WTC11 (cell line): ENCODE results near the gene PDIA6. TPM values are rescaled to one million over a fixed set of nuclear protein-coding genes. Genes with fewer than 3 reads are reported as not detected.

Experiments used
- ATAC-seq: fragments of 200-7000 bp; cut with Tn5 transposase; 2 replicates; pipeline ENCODE4 v1.10.0; 2021; ENCODE audit warnings: mild to moderate bottlenecking, moderate library complexity
- CTCF ChIA-PET: fragments of 300-600 bp; sonication (Branson Sonifier 250); formaldehyde crosslinking; loops from one replicate; lab custom pipeline; 2021; ENCODE audit warnings: antibody characterized with exemption; lab: Charles Lee
- POLR2A ChIA-PET: fragments of 350-600 bp; sonication (Branson Sonifier 250); formaldehyde crosslinking; loops from one replicate; lab custom pipeline; 2021; ENCODE audit warnings: antibody characterized with exemption; lab: Charles Lee
- DNase-seq: peaks from one replicate; pipeline ENCODE4 v3.0.0; 2021; ENCODE audit warnings: low spot score
- H3K27ac Mint-ChIP-seq: 2 replicates; pipeline ENCODE4 v1.8.0; 2021; ENCODE audit warnings: mixed read lengths
- H3K27me3 Mint-ChIP-seq: 2 replicates; pipeline ENCODE4 v1.8.0; 2021; ENCODE audit warnings: low read depth, mild to moderate bottlenecking, moderate library complexity, mixed read lengths
- H3K36me3 Mint-ChIP-seq: 2 replicates; pipeline ENCODE4 v1.8.0; 2021; ENCODE audit warnings: mixed read lengths
- H3K4me1 Mint-ChIP-seq: 2 replicates; pipeline ENCODE4 v1.8.0; 2022; ENCODE audit warnings: mixed read lengths
- H3K4me3 Mint-ChIP-seq: 2 replicates; pipeline ENCODE4 v1.8.0; 2021; ENCODE audit warnings: mild to moderate bottlenecking, moderate library complexity, mixed read lengths
- H3K9me3 Mint-ChIP-seq: 2 replicates; pipeline ENCODE4 v1.8.0; 2021; ENCODE audit warnings: mixed read lengths
- ATF1 ChIP-seq: sonication (generic); formaldehyde crosslinking; IDR thresholded peaks from 2 replicates; pipeline ENCODE4 v1.8.1; 2023; ENCODE audit warnings: mild to moderate bottlenecking, moderate library complexity, missing genetic modification reagents
- ATF3 ChIP-seq: sonication (generic); formaldehyde crosslinking; conservative IDR thresholded peaks from 2 replicates; pipeline ENCODE4 v1.8.1; 2022; ENCODE audit warnings: mild to moderate bottlenecking, missing genetic modification reagents
- FOXK1 ChIP-seq: sonication (generic); formaldehyde crosslinking; IDR thresholded peaks from 2 replicates; pipeline ENCODE4 v1.8.0; 2022; ENCODE audit warnings: mild to moderate bottlenecking, moderate library complexity, missing genetic modification reagents
- FOXP1 ChIP-seq: sonication (generic); formaldehyde crosslinking; IDR thresholded peaks from 2 replicates; pipeline ENCODE4 v1.8.0; 2022; ENCODE audit warnings: missing genetic modification reagents, mild to moderate bottlenecking, moderate library complexity, borderline replicate concordance
- FOXP4 ChIP-seq: sonication (generic); formaldehyde crosslinking; IDR thresholded peaks from 2 replicates; pipeline ENCODE4 v1.8.0; 2022; ENCODE audit warnings: mild to moderate bottlenecking, missing genetic modification reagents
- KAT7 ChIP-seq: sonication (generic); formaldehyde crosslinking; IDR thresholded peaks from 2 replicates; pipeline ENCODE4 v1.8.1; 2023; ENCODE audit warnings: missing genetic modification reagents, mild to moderate bottlenecking, borderline replicate concordance
- RORB ChIP-seq: fragments of 250-450 bp; sonication (Bioruptor Pico); IDR thresholded peaks from 2 replicates; pipeline ENCODE4 v1.9.0; 2021; ENCODE audit warnings: mild to moderate bottlenecking
- SMAD4 ChIP-seq: sonication (generic); formaldehyde crosslinking; IDR thresholded peaks from 2 replicates; pipeline ENCODE4 v1.8.0; 2022; ENCODE audit warnings: mild to moderate bottlenecking, missing genetic modification reagents
- SOX15 ChIP-seq: fragments of 250-450 bp; sonication (Bioruptor Pico); IDR thresholded peaks from 2 replicates; pipeline ENCODE4 v1.9.0; 2021; ENCODE audit warnings: mild to moderate bottlenecking
- ZMAT4 ChIP-seq: fragments of 250-450 bp; sonication (Bioruptor Pico); IDR thresholded peaks from 2 replicates; pipeline ENCODE4 v1.9.0; 2021; ENCODE audit warnings: mild to moderate bottlenecking
- ZNF425 ChIP-seq: fragments of 250-450 bp; sonication (Bioruptor Pico); conservative IDR thresholded peaks from 2 replicates; pipeline ENCODE4 v1.9.0; 2021; ENCODE audit warnings: mild to moderate bottlenecking
- total RNA-seq: library from RNA; stranded (reverse); gene quantifications from 3 replicates; pipeline ENCODE4 v1.2.3, GENCODE V29; 2021
- TF ChIP-seq, protein P1 (sequence below): sonication (generic); formaldehyde crosslinking; IDR thresholded peaks from 2 replicates; pipeline ENCODE4 v1.8.1; 2023; ENCODE audit warnings: mild to moderate bottlenecking, moderate library complexity, missing genetic modification reagents
- TF ChIP-seq, protein P2 (sequence below): sonication (generic); formaldehyde crosslinking; IDR thresholded peaks from 2 replicates; pipeline ENCODE4 v1.8.1; 2022; ENCODE audit warnings: mild to moderate bottlenecking, missing genetic modification reagents, moderate library complexity, borderline replicate concordance
- TF ChIP-seq, protein P3 (sequence below): sonication (generic); formaldehyde crosslinking; conservative IDR thresholded peaks from 2 replicates; pipeline ENCODE4 v1.8.1; 2023; ENCODE audit warnings: mild to moderate bottlenecking, low read depth, missing genetic modification reagents, moderate library complexity
- TF ChIP-seq, protein P4 (sequence below): sonication (generic); formaldehyde crosslinking; IDR thresholded peaks from 2 replicates; pipeline ENCODE4 v1.8.1; 2022; ENCODE audit warnings: low read depth, mild to moderate bottlenecking, moderate library complexity, missing genetic modification reagents, borderline replicate concordance
- TF ChIP-seq, protein P5 (sequence below): sonication (generic); formaldehyde crosslinking; IDR thresholded peaks from 2 replicates; pipeline ENCODE4 v1.8.0; 2023; ENCODE audit warnings: mild to moderate bottlenecking, missing genetic modification reagents

PDIA6 gene
- total RNA-seq, 1 experiment from 2014 or later, result 331 TPM

DNA sequence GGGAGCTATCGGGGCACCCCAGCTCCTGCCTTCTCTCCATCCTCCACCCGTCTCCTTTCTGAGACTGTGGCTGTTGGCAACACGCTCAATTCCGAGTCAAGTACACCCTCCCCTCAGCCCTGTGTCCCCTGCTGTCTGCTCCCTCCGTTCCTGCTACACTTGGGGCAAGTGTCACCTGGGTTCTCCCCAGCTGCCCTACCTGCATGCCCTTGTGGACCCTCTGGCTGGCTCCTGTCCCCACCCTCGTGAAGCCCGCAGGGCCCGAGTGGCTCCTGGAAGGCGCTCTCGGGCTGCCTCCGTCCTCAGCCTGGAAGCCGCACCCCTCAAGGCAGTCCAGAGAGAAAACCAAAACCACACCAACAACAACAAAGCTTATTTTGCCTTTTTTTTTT lies 33.9 kb downstream of the PDIA6 start (continued):
- TF ChIP-seq, protein P1, sequence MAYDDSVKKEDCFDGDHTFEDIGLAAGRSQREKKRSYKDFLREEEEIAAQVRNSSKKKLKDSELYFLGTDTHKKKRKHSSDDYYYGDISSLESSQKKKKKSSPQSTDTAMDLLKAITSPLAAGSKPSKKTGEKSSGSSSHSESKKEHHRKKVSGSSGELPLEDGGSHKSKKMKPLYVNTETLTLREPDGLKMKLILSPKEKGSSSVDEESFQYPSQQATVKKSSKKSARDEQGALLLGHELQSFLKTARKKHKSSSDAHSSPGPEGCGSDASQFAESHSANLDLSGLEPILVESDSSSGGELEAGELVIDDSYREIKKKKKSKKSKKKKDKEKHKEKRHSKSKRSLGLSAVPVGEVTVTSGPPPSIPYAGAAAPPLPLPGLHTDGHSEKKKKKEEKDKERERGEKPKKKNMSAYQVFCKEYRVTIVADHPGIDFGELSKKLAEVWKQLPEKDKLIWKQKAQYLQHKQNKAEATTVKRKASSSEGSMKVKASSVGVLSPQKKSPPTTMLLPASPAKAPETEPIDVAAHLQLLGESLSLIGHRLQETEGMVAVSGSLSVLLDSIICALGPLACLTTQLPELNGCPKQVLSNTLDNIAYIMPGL, result no peak
- TF ChIP-seq ATF1 (CRISPR knock-in tag), result no peak
- TF ChIP-seq, protein P2, sequence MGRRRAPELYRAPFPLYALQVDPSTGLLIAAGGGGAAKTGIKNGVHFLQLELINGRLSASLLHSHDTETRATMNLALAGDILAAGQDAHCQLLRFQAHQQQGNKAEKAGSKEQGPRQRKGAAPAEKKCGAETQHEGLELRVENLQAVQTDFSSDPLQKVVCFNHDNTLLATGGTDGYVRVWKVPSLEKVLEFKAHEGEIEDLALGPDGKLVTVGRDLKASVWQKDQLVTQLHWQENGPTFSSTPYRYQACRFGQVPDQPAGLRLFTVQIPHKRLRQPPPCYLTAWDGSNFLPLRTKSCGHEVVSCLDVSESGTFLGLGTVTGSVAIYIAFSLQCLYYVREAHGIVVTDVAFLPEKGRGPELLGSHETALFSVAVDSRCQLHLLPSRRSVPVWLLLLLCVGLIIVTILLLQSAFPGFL (CRISPR knock-in tag), result no peak

DNA sequence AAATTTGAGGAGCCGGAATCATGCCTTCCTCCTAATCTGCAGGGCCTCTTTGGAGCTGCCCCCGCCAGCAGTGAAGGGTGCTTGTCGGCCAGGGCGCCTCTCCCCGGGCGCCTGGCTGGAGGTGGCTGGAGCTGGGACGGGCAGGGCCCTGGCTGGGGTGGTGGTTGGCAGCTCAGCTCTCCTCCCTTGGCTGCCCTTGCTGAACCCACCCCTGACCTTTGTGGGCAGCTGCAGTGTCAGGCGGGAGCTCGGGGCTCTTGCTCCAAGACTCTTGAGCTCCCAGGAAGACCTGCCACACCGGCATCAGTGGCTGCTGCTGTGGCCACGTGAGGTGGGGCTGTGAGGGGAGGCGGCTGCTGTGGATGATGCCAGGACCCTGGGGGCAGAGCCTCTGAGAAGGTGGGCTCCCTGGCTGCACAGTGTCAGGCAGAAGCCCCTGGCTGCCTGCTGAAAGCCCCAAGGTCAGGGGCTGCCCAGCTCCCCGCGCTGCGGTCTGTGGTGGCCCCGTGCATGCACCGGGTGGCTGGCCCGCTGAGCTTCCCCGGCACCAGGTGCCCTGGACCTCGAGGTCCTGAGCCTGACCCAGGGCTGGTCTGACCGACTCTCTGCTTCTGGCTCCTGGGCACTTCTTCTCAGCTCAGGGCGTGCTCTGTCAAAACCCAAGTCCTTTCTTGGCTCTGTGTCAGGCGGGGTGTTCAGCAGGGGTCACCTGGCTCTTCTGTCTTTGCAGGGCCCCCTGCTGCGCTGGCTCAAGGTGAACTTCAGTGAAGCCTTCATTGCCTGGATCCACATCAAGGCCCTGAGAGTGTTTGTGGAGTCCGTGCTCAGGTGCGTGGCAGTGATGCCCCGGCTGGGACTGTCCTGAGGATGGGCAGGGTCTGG lies 34.5 kb downstream of the PDIA6 start:
- Mint-ChIP-seq H3K4me1 (peaks cover 5% of the 10 kb centered on the region; the same call in 1 of the 2 replicates), H3K36me3 (peaks cover 27% of the 10 kb centered on the region), H3K9me3 (no peaks in the 10 kb centered on the region), H3K27me3 (no peaks in the 10 kb centered on the region), H3K27ac (no peak overlapping the region), H3K4me3 (no peak overlapping the region)
- DNase-seq (no peak), ATAC-seq (no peak)
- ChIA-PET POLR2A (no interaction called here), CTCF (interaction anchor here (0.7 to 1.3 kb wide), 5 partner anchors 15 to 352 kb away, joined by 3 to 4 read pairs (median 3); partner anchors contain the start of gene ATP6V1C2)
- TF ChIP-seq ZNF425 (CRISPR knock-in tag), result no peak
- TF ChIP-seq ZMAT4 (CRISPR knock-in tag), result no peak
- TF ChIP-seq FOXP4 (CRISPR knock-in tag), result no peak
- TF ChIP-seq FOXP1, result no peak
- TF ChIP-seq FOXK1 (CRISPR knock-in tag), result no peak
- TF ChIP-seq, protein P1, result no peak; the same call in 1 of the 2 replicates
- TF ChIP-seq, protein P3, sequence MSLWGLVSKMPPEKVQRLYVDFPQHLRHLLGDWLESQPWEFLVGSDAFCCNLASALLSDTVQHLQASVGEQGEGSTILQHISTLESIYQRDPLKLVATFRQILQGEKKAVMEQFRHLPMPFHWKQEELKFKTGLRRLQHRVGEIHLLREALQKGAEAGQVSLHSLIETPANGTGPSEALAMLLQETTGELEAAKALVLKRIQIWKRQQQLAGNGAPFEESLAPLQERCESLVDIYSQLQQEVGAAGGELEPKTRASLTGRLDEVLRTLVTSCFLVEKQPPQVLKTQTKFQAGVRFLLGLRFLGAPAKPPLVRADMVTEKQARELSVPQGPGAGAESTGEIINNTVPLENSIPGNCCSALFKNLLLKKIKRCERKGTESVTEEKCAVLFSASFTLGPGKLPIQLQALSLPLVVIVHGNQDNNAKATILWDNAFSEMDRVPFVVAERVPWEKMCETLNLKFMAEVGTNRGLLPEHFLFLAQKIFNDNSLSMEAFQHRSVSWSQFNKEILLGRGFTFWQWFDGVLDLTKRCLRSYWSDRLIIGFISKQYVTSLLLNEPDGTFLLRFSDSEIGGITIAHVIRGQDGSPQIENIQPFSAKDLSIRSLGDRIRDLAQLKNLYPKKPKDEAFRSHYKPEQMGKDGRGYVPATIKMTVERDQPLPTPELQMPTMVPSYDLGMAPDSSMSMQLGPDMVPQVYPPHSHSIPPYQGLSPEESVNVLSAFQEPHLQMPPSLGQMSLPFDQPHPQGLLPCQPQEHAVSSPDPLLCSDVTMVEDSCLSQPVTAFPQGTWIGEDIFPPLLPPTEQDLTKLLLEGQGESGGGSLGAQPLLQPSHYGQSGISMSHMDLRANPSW (CRISPR knock-in tag), result no peak
- no peak for TF ChIP-seq SOX15
- TF ChIP-seq KAT7, result no peak
- no peak for TF ChIP-seq RORB (CRISPR knock-in tag)
- no peak for TF ChIP-seq SMAD4 (CRISPR knock-in tag)
- TF ChIP-seq ATF3 (CRISPR knock-in tag), result no peak
- TF ChIP-seq, protein P4, sequence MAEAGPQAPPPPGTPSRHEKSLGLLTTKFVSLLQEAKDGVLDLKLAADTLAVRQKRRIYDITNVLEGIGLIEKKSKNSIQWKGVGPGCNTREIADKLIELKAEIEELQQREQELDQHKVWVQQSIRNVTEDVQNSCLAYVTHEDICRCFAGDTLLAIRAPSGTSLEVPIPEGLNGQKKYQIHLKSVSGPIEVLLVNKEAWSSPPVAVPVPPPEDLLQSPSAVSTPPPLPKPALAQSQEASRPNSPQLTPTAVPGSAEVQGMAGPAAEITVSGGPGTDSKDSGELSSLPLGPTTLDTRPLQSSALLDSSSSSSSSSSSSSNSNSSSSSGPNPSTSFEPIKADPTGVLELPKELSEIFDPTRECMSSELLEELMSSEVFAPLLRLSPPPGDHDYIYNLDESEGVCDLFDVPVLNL, result no peak
- TF ChIP-seq, protein P5, sequence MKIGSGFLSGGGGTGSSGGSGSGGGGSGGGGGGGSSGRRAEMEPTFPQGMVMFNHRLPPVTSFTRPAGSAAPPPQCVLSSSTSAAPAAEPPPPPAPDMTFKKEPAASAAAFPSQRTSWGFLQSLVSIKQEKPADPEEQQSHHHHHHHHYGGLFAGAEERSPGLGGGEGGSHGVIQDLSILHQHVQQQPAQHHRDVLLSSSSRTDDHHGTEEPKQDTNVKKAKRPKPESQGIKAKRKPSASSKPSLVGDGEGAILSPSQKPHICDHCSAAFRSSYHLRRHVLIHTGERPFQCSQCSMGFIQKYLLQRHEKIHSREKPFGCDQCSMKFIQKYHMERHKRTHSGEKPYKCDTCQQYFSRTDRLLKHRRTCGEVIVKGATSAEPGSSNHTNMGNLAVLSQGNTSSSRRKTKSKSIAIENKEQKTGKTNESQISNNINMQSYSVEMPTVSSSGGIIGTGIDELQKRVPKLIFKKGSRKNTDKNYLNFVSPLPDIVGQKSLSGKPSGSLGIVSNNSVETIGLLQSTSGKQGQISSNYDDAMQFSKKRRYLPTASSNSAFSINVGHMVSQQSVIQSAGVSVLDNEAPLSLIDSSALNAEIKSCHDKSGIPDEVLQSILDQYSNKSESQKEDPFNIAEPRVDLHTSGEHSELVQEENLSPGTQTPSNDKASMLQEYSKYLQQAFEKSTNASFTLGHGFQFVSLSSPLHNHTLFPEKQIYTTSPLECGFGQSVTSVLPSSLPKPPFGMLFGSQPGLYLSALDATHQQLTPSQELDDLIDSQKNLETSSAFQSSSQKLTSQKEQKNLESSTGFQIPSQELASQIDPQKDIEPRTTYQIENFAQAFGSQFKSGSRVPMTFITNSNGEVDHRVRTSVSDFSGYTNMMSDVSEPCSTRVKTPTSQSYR (CRISPR knock-in tag), result no peak
